Measurements from ENCODE around the gene VSX1.

The VSX1 gene

DNA sequence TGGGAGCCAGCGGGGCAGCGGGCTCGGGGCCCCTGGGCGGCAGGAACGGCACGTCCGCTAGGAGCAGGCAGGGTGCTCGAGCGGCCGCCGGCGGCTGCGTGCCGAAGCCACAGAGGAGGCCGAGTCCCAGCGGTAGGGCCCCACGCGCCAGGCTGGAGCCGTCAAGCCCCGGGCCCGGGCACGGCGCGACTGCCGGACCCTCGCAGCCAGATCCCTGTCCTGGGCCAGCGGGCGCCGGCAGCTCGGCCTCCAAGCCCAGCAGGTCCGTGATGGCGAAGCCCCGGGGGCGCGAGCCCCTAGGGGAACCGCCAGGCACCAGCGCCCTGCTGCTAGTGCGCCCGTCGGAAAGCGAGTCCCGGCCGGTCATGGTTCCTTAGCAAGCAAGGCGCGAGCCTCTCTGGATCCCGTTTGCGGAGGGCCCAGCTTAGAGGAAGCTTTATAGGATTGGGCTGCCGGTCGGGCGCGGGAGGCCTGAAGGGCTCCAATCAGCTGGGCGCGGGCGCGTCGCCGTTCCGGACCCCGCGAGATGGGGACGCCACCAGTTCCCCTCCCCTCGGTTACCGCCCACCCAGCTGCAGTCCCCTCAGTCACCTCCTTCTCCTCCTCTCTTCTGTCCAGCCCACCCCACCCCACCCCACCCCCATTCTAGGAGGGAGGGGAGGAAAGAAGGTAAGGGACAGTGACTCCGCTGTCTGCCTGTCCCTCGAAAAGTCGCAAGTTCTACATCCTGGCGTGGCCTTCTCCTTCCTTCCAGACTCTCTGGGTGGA, at the start of gene VSX1:
TSS of gene VSX1 (minus strand) at position 412 of the 768 bp plus-strand sequence. CDS start at position 367, 45 bp downstream.
- DNase-seq: no peak

- DNase-seq: no peak
These were observed 48.0 kb upstream of the VSX1 start for GRCh38 chr20:25129908-25130307.

DNA sequence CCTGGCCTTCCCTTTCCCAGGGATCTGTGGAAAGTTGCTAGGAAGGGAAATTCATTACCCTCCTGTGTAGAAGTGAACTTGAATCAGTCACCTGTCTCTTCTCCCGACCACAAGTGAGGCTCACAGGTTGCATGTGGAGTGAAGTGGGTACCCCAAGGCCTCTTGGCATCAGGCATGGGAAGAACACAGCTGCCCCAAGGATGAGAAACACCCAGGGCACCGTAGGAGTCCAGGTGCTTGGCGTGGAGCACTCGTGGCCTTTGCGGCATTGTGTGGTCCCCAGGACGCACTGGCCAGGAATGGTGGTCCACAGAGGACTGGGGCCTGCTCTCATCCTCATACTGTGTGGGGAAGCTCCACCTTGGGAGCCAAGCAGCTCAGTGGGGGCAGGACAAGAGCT, 47.5 kb upstream of the VSX1 start:
- no peak for DNase-seq

DNA sequence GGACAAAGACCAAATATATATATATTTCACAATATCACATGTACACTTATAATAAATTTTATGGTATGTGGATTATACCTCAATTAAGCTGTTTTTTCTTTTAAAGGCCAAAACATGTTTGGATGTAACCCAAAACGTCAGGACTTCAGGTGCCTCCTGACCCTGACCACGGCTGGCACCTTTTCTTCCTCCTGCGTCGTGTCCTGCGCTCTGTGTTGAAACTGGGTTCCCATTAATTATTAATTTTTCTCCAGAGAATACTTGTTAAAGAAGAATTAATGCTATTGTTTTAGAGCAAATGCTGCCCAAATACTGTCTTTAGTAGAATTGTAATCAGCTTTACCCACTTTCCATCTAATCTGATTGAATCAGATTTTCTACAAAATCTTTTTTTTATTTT, 46.7 kb upstream of the VSX1 start:
- no peak for DNase-seq

DNA sequence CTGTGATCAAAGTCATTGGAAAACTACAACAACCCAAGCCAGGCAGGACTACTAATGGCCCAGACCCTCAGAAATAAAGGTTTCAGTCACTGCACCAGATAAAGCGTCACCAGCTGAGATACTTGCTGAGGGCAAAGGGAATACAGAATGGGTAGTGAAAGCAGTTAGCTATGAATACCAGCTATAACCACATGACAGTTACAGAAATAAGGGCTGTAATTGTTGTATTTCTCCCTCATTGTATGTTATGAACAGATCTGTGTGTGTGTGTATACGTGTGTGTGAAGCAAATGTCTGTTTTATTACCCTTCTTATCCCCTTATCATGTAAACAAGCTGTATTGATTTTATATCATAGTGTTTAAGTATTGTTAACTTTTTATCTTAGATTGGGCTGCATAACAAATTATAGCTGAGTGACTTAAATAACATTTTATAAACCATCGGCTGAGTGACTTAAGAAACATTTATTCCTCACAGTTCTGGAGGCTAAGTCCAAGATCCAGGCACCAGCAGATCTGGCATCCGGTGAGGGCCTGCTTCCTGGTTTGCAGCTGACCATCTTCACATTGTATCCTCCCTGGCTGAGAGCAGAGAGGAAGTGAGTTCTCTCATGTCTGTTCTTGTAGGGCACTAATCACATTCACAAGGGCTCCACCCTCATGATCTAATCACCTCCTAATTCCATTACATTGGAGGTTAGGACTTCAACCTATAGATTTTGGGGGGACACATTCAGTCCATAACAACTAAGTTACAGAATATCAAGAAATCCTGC, 46.0 kb upstream of the VSX1 start:
- DNase-seq: no peak

GRCh38 chr20:25126204-25127029, 44.5 kb upstream of the VSX1 start:
- DNase-seq: no peak

GRCh38 chr20:25125636-25126035, 43.7 kb upstream of the VSX1 start:
- DNase-seq: no peak

DNA sequence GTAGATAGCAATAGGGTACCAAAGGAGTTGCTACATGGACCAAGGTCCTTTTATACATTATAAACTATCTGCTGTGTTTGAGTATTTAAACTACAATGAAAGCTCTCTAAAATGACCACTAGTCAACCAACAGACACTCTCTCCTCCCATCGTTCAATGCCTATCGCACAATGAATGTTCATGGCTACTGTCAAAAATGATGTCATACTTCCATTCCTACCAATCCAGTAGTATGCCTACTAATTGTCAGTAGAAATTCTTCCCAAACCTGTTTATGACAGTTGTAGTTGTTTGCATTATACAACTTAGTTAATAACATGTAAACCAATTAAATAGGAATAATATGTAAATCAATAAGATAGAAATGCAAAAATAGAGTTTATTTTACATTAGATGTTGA, 39.0 kb upstream of the VSX1 start:
- DNase-seq: no peak

GRCh38 chr20:25120457-25120856, 38.5 kb upstream of the VSX1 start:
- no peak for DNase-seq

- DNase-seq: no peak
These were observed 36.6 kb upstream of the VSX1 start for GRCh38 chr20:25118529-25118928.

DNA sequence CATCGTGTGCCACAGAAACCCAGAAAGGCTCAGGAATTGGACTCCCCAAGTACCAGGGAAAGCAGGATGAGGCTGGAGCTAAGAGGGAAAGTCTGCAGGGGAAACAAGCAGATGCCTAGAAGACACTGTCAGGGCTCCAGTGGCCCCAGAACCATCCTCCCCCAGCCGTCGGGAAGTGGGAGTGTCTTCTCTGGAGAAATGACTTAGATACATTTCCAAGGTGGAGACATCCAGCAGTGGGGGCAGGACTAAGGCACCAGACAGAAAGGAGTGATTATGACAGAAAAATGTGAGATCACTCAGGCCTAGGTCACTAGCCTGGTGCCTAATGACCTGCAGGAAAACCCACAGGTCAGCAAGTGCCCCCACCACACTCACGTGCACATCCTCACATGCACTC, 36.0 kb upstream of the VSX1 start:
- DNase-seq: no peak

- no peak for DNase-seq
These were observed 35.0 kb upstream of the VSX1 start for GRCh38 chr20:25116739-25117458.

- no peak for DNase-seq
These were observed 21.6 kb upstream of the VSX1 start for GRCh38 chr20:25103526-25103925.

- no peak for DNase-seq
These were observed 19.0 kb upstream of the VSX1 start for GRCh38 chr20:25100914-25101313.

GRCh38 chr20:25099601-25100140, 17.7 kb upstream of the VSX1 start:
- no peak for DNase-seq

- no peak for DNase-seq
These were observed 15.6 kb upstream of the VSX1 start for GRCh38 chr20:25097498-25097897.

DNA sequence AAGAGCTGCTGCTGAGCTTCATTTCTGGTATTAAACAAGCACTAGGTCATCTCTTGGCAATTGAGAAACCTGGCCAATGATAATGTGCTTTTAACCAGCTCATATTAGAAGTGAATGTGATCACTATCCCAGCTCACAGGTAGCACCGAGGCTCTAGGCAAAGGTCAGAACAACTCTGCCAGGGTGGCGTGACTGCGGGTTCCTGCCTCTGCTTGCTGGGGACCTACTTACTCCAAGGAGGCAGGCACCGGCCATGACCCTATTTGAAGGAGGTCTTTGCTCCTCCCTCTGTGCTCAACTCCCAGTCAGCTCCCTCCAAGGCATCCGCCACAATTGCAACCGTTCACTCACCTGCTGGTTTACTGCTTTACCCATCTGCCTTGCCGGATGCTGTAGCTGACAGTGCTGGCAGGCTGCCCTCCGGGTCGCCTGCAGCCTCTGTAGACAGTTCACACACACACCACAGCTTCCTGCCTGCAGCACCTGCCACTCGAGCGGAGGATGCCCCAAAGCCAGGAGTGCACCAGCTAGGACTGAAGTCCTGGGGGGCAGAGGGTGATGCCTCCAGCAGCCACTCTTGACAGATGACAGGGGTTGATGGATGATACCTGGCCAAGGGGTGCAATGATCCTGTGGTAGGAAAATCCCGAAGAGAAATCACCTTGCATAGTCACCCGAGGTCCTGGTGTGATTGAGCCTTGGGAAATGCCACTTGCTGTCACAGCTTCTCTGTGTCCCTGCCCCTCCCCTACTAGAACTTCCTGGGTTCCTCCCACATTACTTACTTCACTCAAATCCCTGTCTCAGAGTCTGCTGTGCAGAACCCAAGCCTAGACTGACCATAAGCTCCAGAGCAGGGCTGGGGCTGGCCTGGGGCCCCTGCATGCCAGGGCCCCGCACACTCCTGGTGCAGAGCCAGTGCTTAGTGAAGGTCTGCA, 8.8 kb upstream of the VSX1 start:
- peak; percentile 31 for DNase-seq

- DNase-seq: no peak
These were observed 7.7 kb upstream of the VSX1 start for GRCh38 chr20:25089662-25090061.

DNA sequence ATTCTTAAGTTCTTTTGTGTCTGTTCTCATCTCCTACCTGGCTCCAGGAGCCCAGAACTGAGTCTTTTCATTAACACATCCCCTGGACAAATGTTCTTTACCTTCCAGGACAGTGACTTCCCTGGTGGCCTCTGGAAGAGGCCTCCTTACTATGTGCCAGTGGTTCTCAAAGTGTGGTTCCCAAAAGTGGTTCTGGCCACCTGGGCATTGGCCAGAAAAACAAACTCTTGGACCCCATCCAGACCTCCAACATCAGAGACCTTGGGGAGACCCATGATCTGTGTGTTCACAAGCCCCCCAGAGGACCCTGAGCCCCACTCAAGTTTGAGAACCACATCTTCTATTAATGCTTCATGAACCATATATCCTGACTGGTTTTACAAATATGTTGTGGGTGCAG, 7.2 kb upstream of the VSX1 start:
- DNase-seq: no peak

- no peak for DNase-seq
These were observed 6.3 kb upstream of the VSX1 start for GRCh38 chr20:25088267-25088666.

- DNase-seq: no peak
These were observed 5.4 kb upstream of the VSX1 start for GRCh38 chr20:25087186-25087929.

Measured in activated naive CD4-positive, alpha-beta T cell treated with Interleukin-2 at 50 U/mL for 16 hours (primary cell).